AG20443 (cell line): Measurements from ENCODE around the gene MARK1.

Experiments
- DNase-seq: peaks from one replicate; pipeline ENCODE4 v3.0.0; 2012; ENCODE audit warnings: low spot score, mixed read lengths

MARK1 gene

GRCh38 chr1:220527908-220528678, at the start of gene MARK1:
MARK1 (plus strand) TSS chr1:220528136; CDS start chr1:220528823, 687 bp downstream.
- peak; percentile 73 for DNase-seq

- peak; percentile 21 for DNase-seq
Measured at GRCh38 chr1:220483700-220484099, 44.2 kb upstream of the MARK1 start.

- DNase-seq, result no peak
Measured at GRCh38 chr1:220484135-220484534, 43.8 kb upstream of the MARK1 start.

DNA sequence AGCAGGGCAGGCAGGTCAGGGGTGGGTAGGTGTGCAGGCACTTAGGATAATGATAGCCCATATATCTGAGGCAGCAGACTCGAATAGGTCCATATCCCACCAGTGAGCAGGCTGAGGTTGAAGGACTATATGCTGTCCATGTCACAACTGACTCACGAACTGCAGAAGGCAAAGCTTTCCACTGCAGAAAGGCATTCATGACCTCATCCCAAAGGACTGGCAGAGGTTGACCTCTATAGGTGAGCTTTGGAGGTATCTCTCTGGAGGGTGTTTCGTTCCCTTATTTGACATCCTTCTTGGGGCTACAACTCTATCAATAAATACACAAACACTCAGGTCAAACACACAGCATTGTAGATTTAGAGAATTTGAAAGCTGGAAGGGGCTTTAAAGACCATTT, 42.8 kb upstream of the MARK1 start:
- no peak for DNase-seq

GRCh38 chr1:220485791-220486190, 42.1 kb upstream of the MARK1 start:
- DNase-seq, result no peak

- no peak for DNase-seq
Measured at GRCh38 chr1:220487297-220487820, 40.6 kb upstream of the MARK1 start.

DNA sequence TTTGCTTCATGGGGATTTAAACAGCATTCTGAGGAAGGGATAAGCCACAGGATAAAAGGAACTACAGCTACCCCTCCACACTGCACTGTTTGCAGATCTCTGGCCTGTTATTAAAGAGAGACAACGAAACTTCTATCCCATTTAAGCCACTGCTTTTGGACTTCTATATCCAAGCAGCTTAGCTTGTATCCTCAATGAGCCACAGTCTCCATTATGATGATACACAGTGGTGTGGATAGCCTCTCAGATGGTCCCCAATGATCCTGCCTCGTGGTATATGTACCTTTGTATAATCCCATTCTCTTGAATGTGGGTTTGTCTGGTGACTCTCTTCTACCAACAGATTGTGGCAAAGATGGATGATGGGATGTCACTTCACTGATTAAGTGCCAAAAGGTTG, 36.0 kb upstream of the MARK1 start:
- no peak for DNase-seq

GRCh38 chr1:220497220-220497947, 30.6 kb upstream of the MARK1 start:
- DNase-seq, result no peak

DNA sequence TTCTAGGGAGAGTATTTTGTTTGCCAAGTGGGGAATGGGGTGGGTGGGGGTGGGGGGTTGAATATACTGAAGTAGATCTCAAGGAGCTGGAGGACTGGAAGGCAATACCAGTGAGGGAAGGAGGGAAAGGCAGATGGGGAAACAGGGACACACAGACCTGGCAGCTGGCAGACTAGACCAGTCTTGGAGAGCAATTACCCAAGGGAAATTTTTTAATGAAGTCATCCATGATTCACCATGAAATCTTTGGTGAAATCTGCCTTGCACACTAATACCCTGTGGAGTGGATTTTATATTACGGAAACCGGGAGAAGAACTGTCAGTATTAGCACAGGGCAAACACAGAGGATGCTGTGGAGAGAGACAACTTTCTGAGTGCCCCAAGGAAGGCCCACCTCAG, 29.7 kb upstream of the MARK1 start:
- peak; percentile 13 for DNase-seq

GRCh38 chr1:220500372-220500771, 27.6 kb upstream of the MARK1 start:
- no peak for DNase-seq

DNA sequence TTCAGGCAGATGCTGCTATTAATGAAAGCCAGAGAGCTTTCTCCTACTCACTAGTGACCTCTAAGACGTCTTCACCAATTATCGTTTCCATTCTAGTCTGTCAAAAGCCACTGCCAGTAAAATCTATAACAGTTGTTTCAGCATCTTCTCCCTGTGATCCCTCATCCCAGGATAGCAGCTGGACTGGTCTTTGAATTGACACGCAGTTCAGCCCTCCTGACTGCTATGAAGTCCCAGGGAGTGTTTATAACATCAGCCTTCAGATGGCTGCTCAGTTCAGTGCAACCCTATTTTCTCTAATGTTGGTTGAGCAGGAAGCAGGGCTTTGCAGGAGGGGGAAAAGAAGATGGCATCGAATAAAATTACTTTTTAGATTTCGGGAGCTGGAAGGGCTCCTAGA, 23.6 kb upstream of the MARK1 start:
- no peak for DNase-seq

GRCh38 chr1:220507085-220507484, 20.9 kb upstream of the MARK1 start:
- no peak for DNase-seq

- DNase-seq, result no peak
Measured at GRCh38 chr1:220511179-220511578, 16.8 kb upstream of the MARK1 start.

DNA sequence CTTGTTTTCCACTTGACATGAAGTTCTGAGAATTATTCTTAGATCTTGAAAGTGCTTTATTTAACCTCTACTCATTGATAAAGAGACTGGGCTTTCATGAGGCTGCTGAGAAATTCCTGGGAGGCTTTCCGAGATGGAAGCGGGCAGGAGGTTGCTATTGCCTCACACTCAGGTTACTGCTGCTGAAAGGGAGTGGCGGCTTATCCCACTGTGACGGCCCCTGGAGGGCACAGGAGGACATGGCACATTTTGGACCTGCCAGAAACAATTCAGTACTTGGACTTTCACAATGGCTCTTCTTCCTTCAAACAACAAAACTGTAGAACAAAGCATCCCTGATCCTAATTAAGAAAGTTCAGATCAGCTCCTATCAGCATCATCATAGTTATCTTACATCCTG, 16.2 kb upstream of the MARK1 start:
- DNase-seq, result no peak

- no peak for DNase-seq
Measured at GRCh38 chr1:220513834-220514233, 14.1 kb upstream of the MARK1 start.

GRCh38 chr1:220514256-220514655, 13.7 kb upstream of the MARK1 start:
- no peak for DNase-seq

- no peak for DNase-seq
Measured at GRCh38 chr1:220516014-220516721, 11.8 kb upstream of the MARK1 start.

DNA sequence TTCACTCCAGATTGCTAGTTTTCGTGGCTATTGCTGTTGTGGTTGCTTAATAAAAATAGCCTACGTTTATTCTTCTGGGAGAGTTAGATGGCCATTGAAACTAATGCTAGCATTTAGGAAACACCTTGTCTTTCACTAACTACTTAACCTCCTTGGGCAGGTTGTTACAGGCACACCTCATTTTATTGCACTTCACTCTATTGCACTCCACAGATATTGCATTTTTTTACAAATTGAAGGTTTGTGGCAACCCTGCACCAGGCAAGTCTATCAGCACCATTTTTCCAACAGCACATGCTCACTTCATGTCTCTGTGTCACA, 11.3 kb upstream of the MARK1 start:
- no peak for DNase-seq

- no peak for DNase-seq
Measured at GRCh38 chr1:220521778-220522177, 6.2 kb upstream of the MARK1 start.

- no peak for DNase-seq
Measured at GRCh38 chr1:220526294-220526693, 1.6 kb upstream of the MARK1 start.

GRCh38 chr1:220527279-220527907, 543 bp upstream of the MARK1 start:
- no peak for DNase-seq
